Measurements from ENCODE around the gene STIMATE.

- no peak for TF ChIP-seq ZFX (IDR thresholded peaks at IDR 0.05; ENCODE audit: borderline replicate concordance)
- no peak for TF ChIP-seq CTCF (IDR thresholded peaks at IDR 0.05)
Observed at GRCh38 chr3:52939600-52939999, 42.3 kb upstream of the STIMATE start.

Data from 22Rv1 (cell line).